ENCODE results near the gene TEX14. TPM values are rescaled to one million over a fixed set of nuclear protein-coding genes. Genes with fewer than 3 reads are reported as not detected.

The TEX14 gene
- total RNA-seq, 1 experiment from 2014 or later = not detected

DNA sequence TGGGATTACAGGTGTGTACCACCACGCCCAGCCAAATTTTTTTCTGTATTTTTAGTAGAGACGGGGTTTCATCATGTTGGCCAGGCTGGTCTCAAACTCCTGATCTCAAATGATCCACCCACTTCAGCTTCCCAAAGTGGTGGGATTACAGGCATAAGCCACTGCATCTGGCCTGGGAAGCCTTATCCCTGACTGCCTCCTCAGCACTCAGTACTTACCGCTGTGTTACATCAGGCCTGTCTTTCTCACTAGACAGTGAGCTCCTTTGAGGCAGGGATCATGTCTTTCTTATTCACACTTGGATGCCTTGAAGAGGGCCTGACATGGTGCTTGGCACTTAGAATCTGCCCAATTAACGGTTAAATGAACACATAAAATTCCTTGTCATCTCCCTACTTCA is 121.1 kb downstream of the TEX14 start:
- Mint-ChIP-seq H3K9me3 (ENCODE audit: unreplicated experiment) (no peaks in the 10 kb centered on the region), H3K27ac (ENCODE audit: low read depth, unreplicated experiment) (no peak overlapping the region), H3K4me3 (ENCODE audit: unreplicated experiment) (no peak overlapping the region), H3K27me3 (ENCODE audit: insufficient read depth, unreplicated experiment) (no peaks in the 10 kb centered on the region), H3K36me3 (ENCODE audit: insufficient read depth, unreplicated experiment) (no peaks in the 10 kb centered on the region), H3K4me1 (ENCODE audit: insufficient read depth, unreplicated experiment) (peaks cover 5% of the 10 kb centered on the region)
- intact Hi-C loops (cut with micrococcal nuclease) = no loop called here
- TF ChIP-seq, protein P1, sequence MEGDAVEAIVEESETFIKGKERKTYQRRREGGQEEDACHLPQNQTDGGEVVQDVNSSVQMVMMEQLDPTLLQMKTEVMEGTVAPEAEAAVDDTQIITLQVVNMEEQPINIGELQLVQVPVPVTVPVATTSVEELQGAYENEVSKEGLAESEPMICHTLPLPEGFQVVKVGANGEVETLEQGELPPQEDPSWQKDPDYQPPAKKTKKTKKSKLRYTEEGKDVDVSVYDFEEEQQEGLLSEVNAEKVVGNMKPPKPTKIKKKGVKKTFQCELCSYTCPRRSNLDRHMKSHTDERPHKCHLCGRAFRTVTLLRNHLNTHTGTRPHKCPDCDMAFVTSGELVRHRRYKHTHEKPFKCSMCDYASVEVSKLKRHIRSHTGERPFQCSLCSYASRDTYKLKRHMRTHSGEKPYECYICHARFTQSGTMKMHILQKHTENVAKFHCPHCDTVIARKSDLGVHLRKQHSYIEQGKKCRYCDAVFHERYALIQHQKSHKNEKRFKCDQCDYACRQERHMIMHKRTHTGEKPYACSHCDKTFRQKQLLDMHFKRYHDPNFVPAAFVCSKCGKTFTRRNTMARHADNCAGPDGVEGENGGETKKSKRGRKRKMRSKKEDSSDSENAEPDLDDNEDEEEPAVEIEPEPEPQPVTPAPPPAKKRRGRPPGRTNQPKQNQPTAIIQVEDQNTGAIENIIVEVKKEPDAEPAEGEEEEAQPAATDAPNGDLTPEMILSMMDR (IDR thresholded peaks at IDR 0.05; ENCODE audit: unreplicated experiment) = no peak
- ChIA-PET CTCF (interaction anchor here (0.6 kb wide), 1 partner anchor 44 kb away, joined by 5 read pairs; no protein-coding TSS in a partner anchor), POLR2A (interaction anchor here (0.7 kb wide), 1 partner anchor 61 kb away, joined by 3 read pairs; no protein-coding TSS in a partner anchor)
- no TSS peak for BruUV-seq (replicated peaks)
- DNase-seq (ENCODE audit: unreplicated experiment) = no peak

DNA sequence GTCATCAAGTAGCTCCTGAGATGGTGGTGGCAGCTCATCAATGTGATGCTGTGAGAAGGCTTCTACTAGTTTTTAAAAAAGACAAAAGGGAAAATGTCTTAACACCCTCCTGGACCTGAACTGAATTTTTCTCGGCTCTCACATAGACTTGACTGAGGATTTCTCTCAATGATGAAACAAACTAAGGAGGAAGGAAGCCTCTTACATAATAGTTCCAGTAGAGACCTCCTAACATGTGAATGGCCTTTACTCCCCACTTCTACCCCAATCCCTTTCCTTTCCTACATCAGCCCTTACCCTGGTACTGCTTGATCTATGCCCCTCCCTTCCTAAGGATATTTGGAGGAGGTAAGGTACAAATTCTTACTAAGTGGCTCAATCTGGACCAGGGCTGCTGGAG is 122.6 kb downstream of the TEX14 start:
- POLR2A ChIA-PET = no interaction called here

DNA sequence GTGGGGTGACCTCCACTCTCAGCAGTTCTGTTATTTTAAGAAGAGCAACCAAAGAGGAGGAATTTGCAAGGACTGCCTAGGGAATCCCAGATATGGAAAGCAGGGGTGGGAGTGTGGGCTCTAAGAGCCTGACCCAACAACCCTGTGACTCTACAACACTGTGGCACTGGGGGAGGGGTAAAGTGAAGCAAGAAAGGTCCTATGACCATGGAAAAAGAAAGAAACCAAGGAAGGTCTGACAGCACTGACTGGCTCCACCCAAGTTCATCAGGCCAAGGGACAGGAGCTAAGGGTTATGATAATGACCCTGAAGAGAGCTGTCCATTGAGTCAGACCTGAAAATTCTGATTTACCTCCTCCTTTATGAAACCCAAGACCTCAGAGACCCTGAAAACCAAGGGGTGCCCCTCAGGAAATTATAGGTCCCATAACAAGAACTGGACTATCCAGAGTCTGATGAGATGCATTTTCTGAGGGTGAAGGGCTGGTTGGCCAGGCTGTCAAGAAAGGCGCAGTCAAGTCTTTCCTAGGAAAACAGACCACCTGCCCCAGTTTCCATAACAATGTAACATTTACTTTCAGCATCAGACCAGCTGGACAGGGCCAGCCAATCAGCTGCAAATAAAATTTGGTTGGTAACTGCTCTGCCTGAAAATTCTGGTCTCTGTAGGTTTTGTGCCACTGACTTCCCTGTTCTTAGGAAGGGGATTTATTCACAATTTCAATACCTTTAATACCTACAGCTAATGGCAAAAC is 123.6 kb downstream of the TEX14 start:
- H3K9me3 Mint-ChIP-seq (ENCODE audit: unreplicated experiment) = no peaks in the 10 kb centered on the region
- H3K27ac Mint-ChIP-seq (ENCODE audit: low read depth, unreplicated experiment) = no peak overlapping the region
- H3K4me3 Mint-ChIP-seq (ENCODE audit: unreplicated experiment) = no peak overlapping the region
- H3K36me3 Mint-ChIP-seq (ENCODE audit: insufficient read depth, unreplicated experiment) = no peaks in the 10 kb centered on the region
- H3K4me1 Mint-ChIP-seq (ENCODE audit: insufficient read depth, unreplicated experiment) = no peaks in the 10 kb centered on the region
- no TSS peak for BruUV-seq (replicated peaks)
- CTCF ChIA-PET = interaction anchor here (0.7 to 1.0 kb wide), 3 partner anchors 9 to 62 kb away, joined by 4 to 5 read pairs (median 4); no protein-coding TSS in a partner anchor
- DNase-seq (ENCODE audit: unreplicated experiment) = no peak
- H3K27me3 Mint-ChIP-seq (ENCODE audit: insufficient read depth, unreplicated experiment) = no peaks in the 10 kb centered on the region
- POLR2A ChIA-PET = interaction anchor here (0.7 kb wide), 1 partner anchor 36 kb away, joined by 3 read pairs; no protein-coding TSS in a partner anchor
- TF ChIP-seq, protein P1 (IDR thresholded peaks at IDR 0.05; ENCODE audit: unreplicated experiment) = no peak
- intact Hi-C loops (cut with micrococcal nuclease) = no loop called here

More for the DNA sequence above, 122.6 kb downstream of the TEX14 start:
- H3K4me1 Mint-ChIP-seq (ENCODE audit: insufficient read depth, unreplicated experiment) = no peaks in the 10 kb centered on the region
- H3K9me3 Mint-ChIP-seq (ENCODE audit: unreplicated experiment) = no peaks in the 10 kb centered on the region
- H3K4me3 Mint-ChIP-seq (ENCODE audit: unreplicated experiment) = no peak overlapping the region
- H3K27me3 Mint-ChIP-seq (ENCODE audit: insufficient read depth, unreplicated experiment) = no peaks in the 10 kb centered on the region
- no peaks in the 10 kb centered on the region for H3K36me3 Mint-ChIP-seq (ENCODE audit: insufficient read depth, unreplicated experiment)
- intact Hi-C loops (cut with micrococcal nuclease) = no loop called here
- CTCF ChIA-PET = interaction anchor here (1.0 kb wide), 1 partner anchor 8 kb away, joined by 4 read pairs; no protein-coding TSS in a partner anchor
- TF ChIP-seq, protein P1 (IDR thresholded peaks at IDR 0.05; ENCODE audit: unreplicated experiment) = no peak
- DNase-seq (ENCODE audit: unreplicated experiment) = no peak
- BruUV-seq (replicated peaks) = no TSS peak
- no peak overlapping the region for H3K27ac Mint-ChIP-seq (ENCODE audit: low read depth, unreplicated experiment)

DNA sequence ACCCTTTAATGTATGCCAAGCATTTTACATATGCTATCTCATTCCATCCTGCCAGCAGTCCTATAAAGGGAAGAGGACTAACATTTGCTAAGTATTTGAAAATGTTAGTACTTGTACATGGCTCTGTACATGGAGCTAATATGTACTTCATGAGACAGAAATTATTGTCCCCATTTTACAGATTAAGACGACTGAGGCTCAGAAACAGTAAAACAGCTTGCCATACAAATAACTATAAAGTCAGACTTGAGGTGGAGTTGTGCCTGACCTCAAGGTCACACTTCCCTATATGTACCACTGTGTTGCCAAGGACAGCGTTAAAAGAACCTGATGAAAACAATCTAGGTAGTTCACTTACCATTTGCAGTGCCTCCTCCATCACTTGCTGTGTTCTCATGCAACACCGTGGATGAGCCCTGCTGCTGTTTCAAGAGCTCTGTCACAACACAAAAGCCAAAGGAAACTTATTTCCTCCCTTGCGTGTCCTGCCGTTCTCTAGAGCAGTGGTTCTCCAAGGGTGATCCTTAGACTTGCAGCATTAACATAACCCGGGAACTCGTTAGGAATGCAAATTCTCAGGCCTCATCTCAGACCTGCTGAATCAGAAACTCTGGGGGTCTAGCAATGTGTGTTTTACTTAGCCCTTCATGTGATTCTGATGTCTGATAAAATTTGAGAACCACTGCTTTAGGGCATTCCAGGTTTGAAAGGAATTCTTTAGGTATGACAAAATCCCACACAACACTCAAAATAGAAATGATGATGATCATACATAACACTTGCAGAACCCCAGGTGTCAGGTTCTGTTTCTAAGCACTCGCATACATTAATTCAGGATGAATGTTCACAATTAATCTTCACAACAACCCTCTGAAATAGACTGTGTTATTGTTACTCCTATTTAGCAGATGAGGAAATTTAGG is 126.2 kb downstream of the TEX14 start:
- H3K9me3 Mint-ChIP-seq (ENCODE audit: unreplicated experiment) = no peaks in the 10 kb centered on the region
- no peaks in the 10 kb centered on the region for H3K4me1 Mint-ChIP-seq (ENCODE audit: insufficient read depth, unreplicated experiment)
- no peak overlapping the region for H3K27ac Mint-ChIP-seq (ENCODE audit: low read depth, unreplicated experiment)
- no peak for DNase-seq (ENCODE audit: unreplicated experiment)
- TF ChIP-seq, protein P1 (IDR thresholded peaks at IDR 0.05; ENCODE audit: unreplicated experiment) = no peak
- ChIA-PET CTCF (interaction anchor here (0.6 to 1.4 kb wide), 3 partner anchors 12 to 47 kb away, joined by 3 to 4 read pairs (median 3); no protein-coding TSS in a partner anchor), POLR2A (interaction anchor here (0.6 kb wide), 1 partner anchor 66 kb away, joined by 3 read pairs; no protein-coding TSS in a partner anchor)
- intact Hi-C loops (cut with micrococcal nuclease) = no loop called here
- H3K27me3 Mint-ChIP-seq (ENCODE audit: insufficient read depth, unreplicated experiment) = no peaks in the 10 kb centered on the region
- H3K36me3 Mint-ChIP-seq (ENCODE audit: insufficient read depth, unreplicated experiment) = no peaks in the 10 kb centered on the region
- no TSS peak for BruUV-seq (replicated peaks)
- H3K4me3 Mint-ChIP-seq (ENCODE audit: unreplicated experiment) = no peak overlapping the region
